Measurements from ENCODE around the gene SVIL.
"Not testable (repeated sequence)": the region's sequence is repeated elsewhere in the genome, so short reads cannot be mapped to it uniquely, and the experiment has no call there.

Gene SVIL

GRCh38 chr10:29621161-29621560 lies 13.6 kb downstream of the SVIL start:
- DNase-seq: no peak

GRCh38 chr10:29620112-29620690 lies 14.6 kb downstream of the SVIL start:
- DNase-seq: no peak

GRCh38 chr10:29619241-29619669 lies 15.5 kb downstream of the SVIL start:
- no peak for DNase-seq

- no peak for DNase-seq
Measured at GRCh38 chr10:29618341-29619171, 16.2 kb downstream of the SVIL start.

GRCh38 chr10:29617880-29618340 lies 16.9 kb downstream of the SVIL start:
- no peak for DNase-seq

- no peak for DNase-seq
Measured at GRCh38 chr10:29616542-29616941, 18.2 kb downstream of the SVIL start.

GRCh38 chr10:29615195-29615594 lies 19.6 kb downstream of the SVIL start:
- no peak for DNase-seq

GRCh38 chr10:29614289-29614688 lies 20.5 kb downstream of the SVIL start:
- not testable (repeated sequence) for DNase-seq

GRCh38 chr10:29613791-29614190 lies 21.0 kb downstream of the SVIL start:
- no peak for DNase-seq

GRCh38 chr10:29613196-29613595 lies 21.6 kb downstream of the SVIL start:
- no peak for DNase-seq

GRCh38 chr10:29612657-29613056 lies 22.1 kb downstream of the SVIL start:
- no peak for DNase-seq

GRCh38 chr10:29611781-29612381 lies 22.9 kb downstream of the SVIL start:
- DNase-seq: no peak

GRCh38 chr10:29610876-29611647 lies 23.7 kb downstream of the SVIL start:
- no peak for DNase-seq

GRCh38 chr10:29610331-29610730 lies 24.4 kb downstream of the SVIL start:
- DNase-seq: not testable (repeated sequence)

GRCh38 chr10:29609696-29610095 lies 25.1 kb downstream of the SVIL start:
- no peak for DNase-seq

- no peak for DNase-seq
Measured at GRCh38 chr10:29608476-29609301, 26.1 kb downstream of the SVIL start.

GRCh38 chr10:29608062-29608461 lies 26.7 kb downstream of the SVIL start:
- DNase-seq: no peak

GRCh38 chr10:29607576-29607975 lies 27.2 kb downstream of the SVIL start:
- no peak for DNase-seq

GRCh38 chr10:29606693-29607092 lies 28.1 kb downstream of the SVIL start:
- not testable (repeated sequence) for DNase-seq

GRCh38 chr10:29604291-29604825 lies 30.4 kb downstream of the SVIL start:
- no peak for DNase-seq

- DNase-seq: no peak
Measured at GRCh38 chr10:29603223-29603896, 31.4 kb downstream of the SVIL start.
